WTC11 (cell line): ENCODE data around the gene HCST. TPM values are rescaled to one million over a fixed set of nuclear protein-coding genes. Genes with fewer than 3 reads are reported as not detected.

Source experiments
- ATAC-seq: fragments of 200-7000 bp; cut with Tn5 transposase; 2 replicates; pipeline ENCODE4 v1.10.0; 2021; ENCODE audit warnings: mild to moderate bottlenecking, moderate library complexity
- CTCF ChIA-PET: fragments of 300-600 bp; sonication (Branson Sonifier 250); formaldehyde crosslinking; loops from one replicate; lab custom pipeline; 2021; ENCODE audit warnings: antibody characterized with exemption; lab: Charles Lee
- POLR2A ChIA-PET: fragments of 350-600 bp; sonication (Branson Sonifier 250); formaldehyde crosslinking; loops from one replicate; lab custom pipeline; 2021; ENCODE audit warnings: antibody characterized with exemption; lab: Charles Lee
- DNase-seq: peaks from one replicate; pipeline ENCODE4 v3.0.0; 2021; ENCODE audit warnings: low spot score
- H3K27ac Mint-ChIP-seq: 2 replicates; pipeline ENCODE4 v1.8.0; 2021; ENCODE audit warnings: mixed read lengths
- H3K27me3 Mint-ChIP-seq: 2 replicates; pipeline ENCODE4 v1.8.0; 2021; ENCODE audit warnings: low read depth, mild to moderate bottlenecking, moderate library complexity, mixed read lengths
- H3K36me3 Mint-ChIP-seq: 2 replicates; pipeline ENCODE4 v1.8.0; 2021; ENCODE audit warnings: mixed read lengths
- H3K4me1 Mint-ChIP-seq: 2 replicates; pipeline ENCODE4 v1.8.0; 2022; ENCODE audit warnings: mixed read lengths
- H3K4me3 Mint-ChIP-seq: 2 replicates; pipeline ENCODE4 v1.8.0; 2021; ENCODE audit warnings: mild to moderate bottlenecking, moderate library complexity, mixed read lengths
- H3K9me3 Mint-ChIP-seq: 2 replicates; pipeline ENCODE4 v1.8.0; 2021; ENCODE audit warnings: mixed read lengths
- CREB1 ChIP-seq: sonication (generic); formaldehyde crosslinking; IDR thresholded peaks from 2 replicates; pipeline ENCODE4 v1.8.0; 2023; ENCODE audit warnings: mild to moderate bottlenecking, missing genetic modification reagents
- EMX1 ChIP-seq: fragments of 250-450 bp; sonication (Bioruptor Pico); IDR thresholded peaks from 2 replicates; pipeline ENCODE4 v1.8.0; 2021; ENCODE audit warnings: mild to moderate bottlenecking
- GTF2I ChIP-seq: fragments of 250-450 bp; sonication (Bioruptor Pico); conservative IDR thresholded peaks from 2 replicates; pipeline ENCODE4 v1.4.0; 2021; ENCODE audit warnings: mild to moderate bottlenecking
- HMGA2 ChIP-seq: fragments of 250-450 bp; sonication (Bioruptor Pico); IDR thresholded peaks from 2 replicates; pipeline ENCODE4 v1.4.0; 2021; ENCODE audit warnings: mild to moderate bottlenecking, moderate library complexity
- MXD4 ChIP-seq: fragments of 250-450 bp; sonication (Bioruptor Pico); IDR thresholded peaks from 2 replicates; pipeline ENCODE4 v1.8.0; 2021; ENCODE audit warnings: mild to moderate bottlenecking, moderate library complexity, borderline replicate concordance
- MYBL2 ChIP-seq: sonication (generic); formaldehyde crosslinking; IDR thresholded peaks from 2 replicates; pipeline ENCODE4 v1.8.1; 2023; ENCODE audit warnings: mild to moderate bottlenecking, moderate library complexity, missing genetic modification reagents
- NFYB ChIP-seq: sonication (generic); formaldehyde crosslinking; conservative IDR thresholded peaks from 2 replicates; pipeline ENCODE4 v1.8.0; 2022; ENCODE audit warnings: low read depth, missing genetic modification reagents
- SOX15 ChIP-seq: fragments of 250-450 bp; sonication (Bioruptor Pico); IDR thresholded peaks from 2 replicates; pipeline ENCODE4 v1.9.0; 2021; ENCODE audit warnings: mild to moderate bottlenecking
- TP53 ChIP-seq: sonication (generic); formaldehyde crosslinking; IDR thresholded peaks from 2 replicates; pipeline ENCODE4 v1.8.1; 2023; ENCODE audit warnings: mild to moderate bottlenecking, missing genetic modification reagents
- ZNF317 ChIP-seq: sonication (generic); formaldehyde crosslinking; IDR thresholded peaks from 2 replicates; pipeline ENCODE4 v1.8.1; 2023; ENCODE audit warnings: low read depth, mild to moderate bottlenecking, moderate library complexity, missing genetic modification reagents, borderline replicate concordance
- total RNA-seq: library from RNA; stranded (reverse); gene quantifications from 3 replicates; pipeline ENCODE4 v1.2.3, GENCODE V29; 2021
- TF ChIP-seq, protein P1 (sequence below): sonication (generic); formaldehyde crosslinking; IDR thresholded peaks from 2 replicates; pipeline ENCODE4 v1.8.1; 2023; ENCODE audit warnings: mild to moderate bottlenecking, missing genetic modification reagents
- TF ChIP-seq, protein P2 (sequence below): fragments of 200-600 bp; IDR thresholded peaks from 2 replicates; pipeline ENCODE4 v1.8.0; 2022; ENCODE audit warnings: antibody characterized with exemption
- TF ChIP-seq, protein P3 (sequence below): sonication (generic); formaldehyde crosslinking; IDR thresholded peaks from 2 replicates; pipeline ENCODE4 v1.8.0; 2022; ENCODE audit warnings: missing genetic modification reagents
- TF ChIP-seq, protein P4 (sequence below): sonication (generic); formaldehyde crosslinking; IDR thresholded peaks from 2 replicates; pipeline ENCODE4 v1.8.1; 2023; ENCODE audit warnings: mild to moderate bottlenecking, missing genetic modification reagents, borderline replicate concordance
- TF ChIP-seq, protein P5 (sequence below): sonication (generic); formaldehyde crosslinking; IDR thresholded peaks from 2 replicates; pipeline ENCODE4 v1.8.0; 2023; ENCODE audit warnings: missing genetic modification reagents
- TF ChIP-seq, protein P6 (sequence below): fragments of 250-450 bp; sonication (Bioruptor Pico); IDR thresholded peaks from 2 replicates; pipeline ENCODE4 v1.9.0; 2021; ENCODE audit warnings: moderate library complexity, mild to moderate bottlenecking, inconsistent platforms, borderline replicate concordance
- TF ChIP-seq, protein P7 (sequence below): sonication (generic); formaldehyde crosslinking; IDR thresholded peaks from 2 replicates; pipeline ENCODE4 v1.8.0; 2022; ENCODE audit warnings: mild to moderate bottlenecking, missing genetic modification reagents

The HCST gene
- total RNA-seq, 1 experiment from 2014 or later = 1.9 TPM

DNA sequence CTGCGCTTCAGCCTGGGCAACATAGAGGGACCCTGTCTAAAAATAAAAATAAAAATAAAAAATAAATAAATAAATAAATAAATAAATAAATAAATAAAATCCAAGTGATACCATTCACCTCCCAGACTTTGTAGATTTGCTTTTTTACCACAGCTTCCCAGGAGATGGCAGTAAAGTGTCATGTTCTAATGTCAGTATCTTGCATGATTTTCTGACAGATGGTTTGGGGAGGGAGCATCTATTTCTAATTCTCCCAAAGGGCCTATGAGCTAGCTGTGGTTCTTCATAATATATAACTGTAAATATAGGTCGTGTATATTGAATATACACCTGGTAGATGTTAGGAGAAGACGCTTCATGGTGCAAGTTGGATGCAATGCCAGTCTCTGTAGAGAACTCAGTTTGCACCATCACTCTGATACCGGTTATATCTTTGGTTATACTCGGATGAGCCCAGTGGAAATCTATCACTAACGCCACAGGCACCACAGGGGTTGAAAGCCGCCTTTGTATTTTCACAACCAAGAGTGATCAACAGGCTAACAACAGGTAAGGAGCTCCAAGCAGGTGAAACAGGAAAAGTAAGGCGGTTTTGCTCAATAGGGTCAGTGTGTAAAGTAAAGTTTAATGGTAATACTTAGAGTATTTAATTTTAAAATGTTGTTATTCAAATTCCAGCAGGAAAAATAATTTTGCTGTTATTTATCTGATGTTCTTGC lies 20.1 kb upstream of the HCST start:
- Mint-ChIP-seq H3K4me1 (peaks cover 8% of the 10 kb centered on the region), H3K9me3 (no peaks in the 10 kb centered on the region), H3K4me3 (no peak overlapping the region), H3K36me3 (peaks cover 8% of the 10 kb centered on the region), H3K27me3 (peaks cover 27% of the 10 kb centered on the region), H3K27ac (no peak overlapping the region)
- ChIA-PET POLR2A (no interaction called here), CTCF (interaction anchor here (0.5 to 1.9 kb wide), 17 partner anchors 11 to 171 kb away, joined by 3 to 18 read pairs (median 3); partner anchors contain the start of genes KIRREL2, SDHAF1 and THAP8)
- no peak for DNase-seq
- no peak for ATAC-seq
- TF ChIP-seq, protein P1, sequence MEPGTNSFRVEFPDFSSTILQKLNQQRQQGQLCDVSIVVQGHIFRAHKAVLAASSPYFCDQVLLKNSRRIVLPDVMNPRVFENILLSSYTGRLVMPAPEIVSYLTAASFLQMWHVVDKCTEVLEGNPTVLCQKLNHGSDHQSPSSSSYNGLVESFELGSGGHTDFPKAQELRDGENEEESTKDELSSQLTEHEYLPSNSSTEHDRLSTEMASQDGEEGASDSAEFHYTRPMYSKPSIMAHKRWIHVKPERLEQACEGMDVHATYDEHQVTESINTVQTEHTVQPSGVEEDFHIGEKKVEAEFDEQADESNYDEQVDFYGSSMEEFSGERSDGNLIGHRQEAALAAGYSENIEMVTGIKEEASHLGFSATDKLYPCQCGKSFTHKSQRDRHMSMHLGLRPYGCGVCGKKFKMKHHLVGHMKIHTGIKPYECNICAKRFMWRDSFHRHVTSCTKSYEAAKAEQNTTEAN (CRISPR knock-in tag) = no peak
- TF ChIP-seq, protein P2, sequence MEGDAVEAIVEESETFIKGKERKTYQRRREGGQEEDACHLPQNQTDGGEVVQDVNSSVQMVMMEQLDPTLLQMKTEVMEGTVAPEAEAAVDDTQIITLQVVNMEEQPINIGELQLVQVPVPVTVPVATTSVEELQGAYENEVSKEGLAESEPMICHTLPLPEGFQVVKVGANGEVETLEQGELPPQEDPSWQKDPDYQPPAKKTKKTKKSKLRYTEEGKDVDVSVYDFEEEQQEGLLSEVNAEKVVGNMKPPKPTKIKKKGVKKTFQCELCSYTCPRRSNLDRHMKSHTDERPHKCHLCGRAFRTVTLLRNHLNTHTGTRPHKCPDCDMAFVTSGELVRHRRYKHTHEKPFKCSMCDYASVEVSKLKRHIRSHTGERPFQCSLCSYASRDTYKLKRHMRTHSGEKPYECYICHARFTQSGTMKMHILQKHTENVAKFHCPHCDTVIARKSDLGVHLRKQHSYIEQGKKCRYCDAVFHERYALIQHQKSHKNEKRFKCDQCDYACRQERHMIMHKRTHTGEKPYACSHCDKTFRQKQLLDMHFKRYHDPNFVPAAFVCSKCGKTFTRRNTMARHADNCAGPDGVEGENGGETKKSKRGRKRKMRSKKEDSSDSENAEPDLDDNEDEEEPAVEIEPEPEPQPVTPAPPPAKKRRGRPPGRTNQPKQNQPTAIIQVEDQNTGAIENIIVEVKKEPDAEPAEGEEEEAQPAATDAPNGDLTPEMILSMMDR = 0 out of 2 replicates have a peak, but pooled peaks have one; percentile 19
- peak; percentile 76; the same call in 1 of the 2 replicates for TF ChIP-seq HMGA2

DNA sequence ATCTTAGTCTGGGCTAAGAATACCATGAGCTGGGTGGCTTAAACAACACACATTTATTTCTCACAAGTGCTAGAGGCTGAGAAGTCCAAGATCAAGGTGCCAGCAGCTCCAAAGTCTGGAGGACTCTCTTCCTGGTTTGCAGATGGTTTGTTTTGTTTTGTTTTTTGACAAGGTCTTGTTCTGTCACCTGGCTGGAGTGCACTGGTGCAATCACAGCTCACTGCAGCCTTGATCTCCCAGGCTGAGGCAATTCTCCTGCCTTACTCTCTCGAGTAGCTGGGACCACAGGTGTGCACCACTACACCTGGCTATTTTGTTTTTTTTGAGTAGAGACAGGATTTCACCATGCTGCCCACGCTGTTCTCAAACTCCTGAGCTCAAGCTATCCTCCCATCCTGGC lies 18.4 kb upstream of the HCST start:
- Mint-ChIP-seq H3K27ac (no peak overlapping the region), H3K4me1 (peaks cover 8% of the 10 kb centered on the region), H3K9me3 (no peaks in the 10 kb centered on the region), H3K36me3 (peaks cover 20% of the 10 kb centered on the region), H3K27me3 (peaks cover 11% of the 10 kb centered on the region), H3K4me3 (no peak overlapping the region)
- DNase-seq (no peak), ATAC-seq (no peak)
- ChIA-PET POLR2A (interaction anchor here (0.7 to 0.8 kb wide), 3 partner anchors 90 to 136 kb away, joined by 3 to 4 read pairs (median 3); no protein-coding TSS in a partner anchor), CTCF (interaction anchor here (1.1 kb wide), 1 partner anchor 47 kb away, joined by 5 read pairs; no protein-coding TSS in a partner anchor)
- TF ChIP-seq EMX1 (CRISPR knock-in tag) (0 out of 2 replicates have a peak, but pooled peaks have one; percentile 30), MXD4 (no peak)
- TF ChIP-seq, protein P3, sequence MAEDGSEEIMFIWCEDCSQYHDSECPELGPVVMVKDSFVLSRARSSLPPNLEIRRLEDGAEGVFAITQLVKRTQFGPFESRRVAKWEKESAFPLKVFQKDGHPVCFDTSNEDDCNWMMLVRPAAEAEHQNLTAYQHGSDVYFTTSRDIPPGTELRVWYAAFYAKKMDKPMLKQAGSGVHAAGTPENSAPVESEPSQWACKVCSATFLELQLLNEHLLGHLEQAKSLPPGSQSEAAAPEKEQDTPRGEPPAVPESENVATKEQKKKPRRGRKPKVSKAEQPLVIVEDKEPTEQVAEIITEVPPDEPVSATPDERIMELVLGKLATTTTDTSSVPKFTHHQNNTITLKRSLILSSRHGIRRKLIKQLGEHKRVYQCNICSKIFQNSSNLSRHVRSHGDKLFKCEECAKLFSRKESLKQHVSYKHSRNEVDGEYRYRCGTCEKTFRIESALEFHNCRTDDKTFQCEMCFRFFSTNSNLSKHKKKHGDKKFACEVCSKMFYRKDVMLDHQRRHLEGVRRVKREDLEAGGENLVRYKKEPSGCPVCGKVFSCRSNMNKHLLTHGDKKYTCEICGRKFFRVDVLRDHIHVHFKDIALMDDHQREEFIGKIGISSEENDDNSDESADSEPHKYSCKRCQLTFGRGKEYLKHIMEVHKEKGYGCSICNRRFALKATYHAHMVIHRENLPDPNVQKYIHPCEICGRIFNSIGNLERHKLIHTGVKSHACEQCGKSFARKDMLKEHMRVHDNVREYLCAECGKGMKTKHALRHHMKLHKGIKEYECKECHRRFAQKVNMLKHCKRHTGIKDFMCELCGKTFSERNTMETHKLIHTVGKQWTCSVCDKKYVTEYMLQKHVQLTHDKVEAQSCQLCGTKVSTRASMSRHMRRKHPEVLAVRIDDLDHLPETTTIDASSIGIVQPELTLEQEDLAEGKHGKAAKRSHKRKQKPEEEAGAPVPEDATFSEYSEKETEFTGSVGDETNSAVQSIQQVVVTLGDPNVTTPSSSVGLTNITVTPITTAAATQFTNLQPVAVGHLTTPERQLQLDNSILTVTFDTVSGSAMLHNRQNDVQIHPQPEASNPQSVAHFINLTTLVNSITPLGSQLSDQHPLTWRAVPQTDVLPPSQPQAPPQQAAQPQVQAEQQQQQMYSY (CRISPR knock-in tag) = no peak

DNA sequence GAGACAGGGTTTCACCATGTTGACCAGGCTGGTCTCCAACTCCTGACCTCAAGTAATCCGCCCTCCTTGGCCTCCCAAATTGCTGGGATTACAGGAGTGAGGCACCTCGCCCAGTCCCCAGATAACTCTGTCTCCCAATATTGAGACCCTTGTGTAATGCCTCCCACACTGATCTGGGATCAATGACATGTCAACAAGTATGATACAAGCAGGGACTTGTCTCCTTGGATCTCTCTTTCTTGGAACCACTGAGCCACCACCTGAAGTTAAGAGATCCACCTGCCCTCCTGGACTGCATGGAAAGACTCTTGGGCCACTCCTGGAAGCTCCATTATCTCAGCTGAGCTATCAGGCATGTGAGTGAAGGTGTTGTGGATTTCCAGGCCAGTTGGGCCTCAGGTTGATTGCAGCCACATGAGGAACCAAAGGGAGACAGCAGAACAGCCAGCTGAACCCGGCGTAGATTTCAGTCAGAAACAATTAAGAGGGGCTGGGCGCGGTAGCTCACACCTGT lies 17.0 kb upstream of the HCST start:
- no peak for ATAC-seq
- no peak for DNase-seq
- Mint-ChIP-seq H3K4me3 (no peak overlapping the region), H3K36me3 (peaks cover 30% of the 10 kb centered on the region), H3K27ac (no peak overlapping the region), H3K27me3 (no peaks in the 10 kb centered on the region; the same call in 1 of the 2 replicates), H3K9me3 (no peaks in the 10 kb centered on the region), H3K4me1 (no peaks in the 10 kb centered on the region)
- CTCF ChIA-PET = no interaction called here
- POLR2A ChIA-PET = no interaction called here
- TF ChIP-seq, protein P4, sequence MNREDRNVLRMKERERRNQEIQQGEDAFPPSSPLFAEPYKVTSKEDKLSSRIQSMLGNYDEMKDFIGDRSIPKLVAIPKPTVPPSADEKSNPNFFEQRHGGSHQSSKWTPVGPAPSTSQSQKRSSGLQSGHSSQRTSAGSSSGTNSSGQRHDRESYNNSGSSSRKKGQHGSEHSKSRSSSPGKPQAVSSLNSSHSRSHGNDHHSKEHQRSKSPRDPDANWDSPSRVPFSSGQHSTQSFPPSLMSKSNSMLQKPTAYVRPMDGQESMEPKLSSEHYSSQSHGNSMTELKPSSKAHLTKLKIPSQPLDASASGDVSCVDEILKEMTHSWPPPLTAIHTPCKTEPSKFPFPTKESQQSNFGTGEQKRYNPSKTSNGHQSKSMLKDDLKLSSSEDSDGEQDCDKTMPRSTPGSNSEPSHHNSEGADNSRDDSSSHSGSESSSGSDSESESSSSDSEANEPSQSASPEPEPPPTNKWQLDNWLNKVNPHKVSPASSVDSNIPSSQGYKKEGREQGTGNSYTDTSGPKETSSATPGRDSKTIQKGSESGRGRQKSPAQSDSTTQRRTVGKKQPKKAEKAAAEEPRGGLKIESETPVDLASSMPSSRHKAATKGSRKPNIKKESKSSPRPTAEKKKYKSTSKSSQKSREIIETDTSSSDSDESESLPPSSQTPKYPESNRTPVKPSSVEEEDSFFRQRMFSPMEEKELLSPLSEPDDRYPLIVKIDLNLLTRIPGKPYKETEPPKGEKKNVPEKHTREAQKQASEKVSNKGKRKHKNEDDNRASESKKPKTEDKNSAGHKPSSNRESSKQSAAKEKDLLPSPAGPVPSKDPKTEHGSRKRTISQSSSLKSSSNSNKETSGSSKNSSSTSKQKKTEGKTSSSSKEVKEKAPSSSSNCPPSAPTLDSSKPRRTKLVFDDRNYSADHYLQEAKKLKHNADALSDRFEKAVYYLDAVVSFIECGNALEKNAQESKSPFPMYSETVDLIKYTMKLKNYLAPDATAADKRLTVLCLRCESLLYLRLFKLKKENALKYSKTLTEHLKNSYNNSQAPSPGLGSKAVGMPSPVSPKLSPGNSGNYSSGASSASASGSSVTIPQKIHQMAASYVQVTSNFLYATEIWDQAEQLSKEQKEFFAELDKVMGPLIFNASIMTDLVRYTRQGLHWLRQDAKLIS (CRISPR knock-in tag) = no peak
- TF ChIP-seq TP53 (CRISPR knock-in tag) = no peak
- TF ChIP-seq, protein P5, sequence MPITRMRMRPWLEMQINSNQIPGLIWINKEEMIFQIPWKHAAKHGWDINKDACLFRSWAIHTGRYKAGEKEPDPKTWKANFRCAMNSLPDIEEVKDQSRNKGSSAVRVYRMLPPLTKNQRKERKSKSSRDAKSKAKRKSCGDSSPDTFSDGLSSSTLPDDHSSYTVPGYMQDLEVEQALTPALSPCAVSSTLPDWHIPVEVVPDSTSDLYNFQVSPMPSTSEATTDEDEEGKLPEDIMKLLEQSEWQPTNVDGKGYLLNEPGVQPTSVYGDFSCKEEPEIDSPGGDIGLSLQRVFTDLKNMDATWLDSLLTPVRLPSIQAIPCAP (CRISPR knock-in tag) = no peak
- no peak for TF ChIP-seq ZNF317
- no peak for TF ChIP-seq SOX15 (CRISPR knock-in tag)
- no peak for TF ChIP-seq CREB1 (CRISPR knock-in tag)
- TF ChIP-seq NFYB (CRISPR knock-in tag) = no peak
- TF ChIP-seq GTF2I (CRISPR knock-in tag) = no peak
- TF ChIP-seq, protein P6, sequence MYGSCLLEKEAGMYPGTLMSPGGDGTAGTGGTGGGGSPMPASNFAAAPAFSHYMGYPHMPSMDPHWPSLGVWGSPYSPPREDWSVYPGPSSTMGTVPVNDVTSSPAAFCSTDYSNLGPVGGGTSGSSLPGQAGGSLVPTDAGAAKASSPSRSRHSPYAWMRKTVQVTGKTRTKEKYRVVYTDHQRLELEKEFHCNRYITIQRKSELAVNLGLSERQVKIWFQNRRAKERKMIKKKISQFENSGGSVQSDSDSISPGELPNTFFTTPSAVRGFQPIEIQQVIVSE (CRISPR knock-in tag) = no peak
- no peak for TF ChIP-seq MYBL2 (CRISPR knock-in tag)
- TF ChIP-seq, protein P7, sequence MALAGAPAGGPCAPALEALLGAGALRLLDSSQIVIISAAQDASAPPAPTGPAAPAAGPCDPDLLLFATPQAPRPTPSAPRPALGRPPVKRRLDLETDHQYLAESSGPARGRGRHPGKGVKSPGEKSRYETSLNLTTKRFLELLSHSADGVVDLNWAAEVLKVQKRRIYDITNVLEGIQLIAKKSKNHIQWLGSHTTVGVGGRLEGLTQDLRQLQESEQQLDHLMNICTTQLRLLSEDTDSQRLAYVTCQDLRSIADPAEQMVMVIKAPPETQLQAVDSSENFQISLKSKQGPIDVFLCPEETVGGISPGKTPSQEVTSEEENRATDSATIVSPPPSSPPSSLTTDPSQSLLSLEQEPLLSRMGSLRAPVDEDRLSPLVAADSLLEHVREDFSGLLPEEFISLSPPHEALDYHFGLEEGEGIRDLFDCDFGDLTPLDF (CRISPR knock-in tag) = no peak
